C4-2B (cell line): ENCODE measurements around the gene RELB.

Experiments
- CTCF ChIP-seq: fragments of 450-650 bp; conservative IDR thresholded peaks from 2 replicates; pipeline ENCODE4 v1.5.1; 2017; ENCODE audit warnings: mild to moderate bottlenecking
- ZFX ChIP-seq: fragments of 450-650 bp; IDR thresholded peaks from 2 replicates; pipeline ENCODE4 v1.6.1; 2017

GRCh38 chr19:44993926-44994537, 7.2 kb upstream of the RELB start:
- TF ChIP-seq CTCF (no peak), ZFX (no peak)
